HG03520 (cell line): ENCODE data around the gene VASP.

ENCODE experiments used
- ATAC-seq: cut with Tn5 transposase; IDR thresholded peaks from one replicate; pipeline ENCODE4 v1.9.1; 2021; ENCODE audit warnings: mild to moderate bottlenecking, moderate library complexity; ENCODE audit not compliant: unreplicated experiment

VASP gene

GRCh38 chr19:45506989-45507871 lies at the start of gene VASP:
Gene VASP, plus strand, starts transcription at chr19:45507479. Its CDS starts 293 bp downstream, at chr19:45507772.
- no peak for ATAC-seq

DNA sequence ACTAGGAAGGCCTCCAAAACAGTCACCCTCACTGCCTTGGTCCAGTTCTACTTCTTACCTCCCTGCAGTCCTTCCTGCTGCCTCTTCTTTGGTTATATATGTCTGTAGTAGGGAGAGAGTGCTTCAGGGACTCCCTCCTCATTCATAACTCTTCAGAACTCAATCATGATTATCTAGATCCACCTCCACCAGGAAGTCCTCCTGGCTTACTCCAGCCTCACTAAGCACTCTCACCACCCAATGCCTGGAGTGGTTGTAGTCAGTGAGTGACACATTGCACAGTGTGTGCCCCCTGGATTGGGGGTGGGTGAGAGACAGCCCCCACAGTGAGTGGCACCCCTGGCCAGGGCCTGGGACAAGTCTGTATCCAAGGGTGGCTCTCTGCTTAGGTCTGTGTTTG lies 49.5 kb upstream of the VASP start:
- no peak for ATAC-seq

DNA sequence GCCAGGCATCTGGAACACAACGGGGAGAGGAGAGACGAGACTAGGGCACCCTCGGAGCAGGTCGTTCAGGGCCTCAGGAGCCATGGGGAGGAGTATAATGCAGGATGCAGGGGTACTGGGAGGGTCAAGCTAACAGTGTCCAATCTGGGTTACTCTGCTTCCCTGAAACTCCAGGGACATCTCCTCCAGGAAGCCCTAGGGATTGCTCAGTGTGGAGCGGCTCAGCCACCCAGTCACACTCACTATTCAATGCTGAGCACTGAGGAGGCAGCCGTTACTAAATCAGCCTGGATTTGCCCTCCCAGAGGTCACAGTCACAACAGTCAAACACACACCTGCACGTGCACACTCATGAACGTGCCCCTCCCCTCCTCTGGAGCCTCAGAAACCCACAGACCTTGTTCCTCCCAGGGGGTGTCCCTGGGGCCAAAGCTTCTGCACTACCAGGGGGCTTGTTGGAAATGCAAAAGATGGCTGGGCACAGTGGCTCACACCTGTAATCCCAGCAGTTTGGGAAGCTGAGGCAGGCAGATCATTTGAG lies 46.4 kb upstream of the VASP start:
- no peak for ATAC-seq

GRCh38 chr19:45462174-45462573 lies 45.1 kb upstream of the VASP start:
- ATAC-seq: no peak

DNA sequence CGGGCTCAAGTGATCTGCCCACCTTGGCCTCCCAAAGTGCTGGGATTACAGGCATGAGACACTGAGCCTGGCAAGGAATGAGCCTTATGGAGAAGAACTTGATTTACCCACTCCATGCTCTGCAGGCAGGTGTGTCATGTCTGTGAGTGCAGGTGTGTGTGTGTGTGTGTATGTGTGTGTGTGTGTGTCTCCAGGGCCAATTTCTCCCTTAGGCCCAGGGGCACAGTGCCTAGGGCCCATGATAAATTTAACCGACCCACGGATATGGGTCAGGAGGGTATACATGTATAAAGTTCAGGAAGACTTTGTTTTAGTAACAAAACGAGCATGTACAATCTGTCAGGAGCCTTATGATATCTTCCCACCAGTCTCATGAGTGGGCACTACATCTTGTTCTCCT lies 44.0 kb upstream of the VASP start:
- no peak for ATAC-seq

- ATAC-seq: no peak
These were observed 43.0 kb upstream of the VASP start for GRCh38 chr19:45464274-45464673.

- no peak for ATAC-seq
These were observed 42.3 kb upstream of the VASP start for GRCh38 chr19:45464852-45465441.

DNA sequence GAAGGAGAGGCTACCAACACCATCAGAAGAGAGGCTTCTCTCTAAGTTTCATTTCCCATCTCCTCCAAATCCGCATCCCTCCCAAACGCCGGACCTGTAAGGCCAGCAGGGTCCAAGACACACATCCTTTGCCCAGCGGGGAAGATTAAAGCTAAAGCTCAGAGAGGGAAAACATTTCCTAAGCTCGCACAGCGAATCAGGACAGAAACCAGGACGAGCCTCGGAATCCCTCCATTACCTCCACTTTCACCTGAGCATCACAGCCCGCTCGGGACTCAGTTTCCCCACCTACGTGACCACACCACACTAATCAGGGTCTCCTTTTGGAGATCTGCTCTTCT lies 40.2 kb upstream of the VASP start:
- ATAC-seq: no peak

GRCh38 chr19:45467456-45468158 lies 39.7 kb upstream of the VASP start, which contains the start of gene FOSB:
Gene FOSB, plus strand, starts transcription at chr19:45467996. Its CDS starts 591 bp downstream, at chr19:45468587.
- ATAC-seq: no peak

- no peak for ATAC-seq
These were observed 39.1 kb upstream of the VASP start for GRCh38 chr19:45468159-45468651.

- no peak for ATAC-seq
These were observed 38.5 kb upstream of the VASP start for GRCh38 chr19:45468803-45469131.

DNA sequence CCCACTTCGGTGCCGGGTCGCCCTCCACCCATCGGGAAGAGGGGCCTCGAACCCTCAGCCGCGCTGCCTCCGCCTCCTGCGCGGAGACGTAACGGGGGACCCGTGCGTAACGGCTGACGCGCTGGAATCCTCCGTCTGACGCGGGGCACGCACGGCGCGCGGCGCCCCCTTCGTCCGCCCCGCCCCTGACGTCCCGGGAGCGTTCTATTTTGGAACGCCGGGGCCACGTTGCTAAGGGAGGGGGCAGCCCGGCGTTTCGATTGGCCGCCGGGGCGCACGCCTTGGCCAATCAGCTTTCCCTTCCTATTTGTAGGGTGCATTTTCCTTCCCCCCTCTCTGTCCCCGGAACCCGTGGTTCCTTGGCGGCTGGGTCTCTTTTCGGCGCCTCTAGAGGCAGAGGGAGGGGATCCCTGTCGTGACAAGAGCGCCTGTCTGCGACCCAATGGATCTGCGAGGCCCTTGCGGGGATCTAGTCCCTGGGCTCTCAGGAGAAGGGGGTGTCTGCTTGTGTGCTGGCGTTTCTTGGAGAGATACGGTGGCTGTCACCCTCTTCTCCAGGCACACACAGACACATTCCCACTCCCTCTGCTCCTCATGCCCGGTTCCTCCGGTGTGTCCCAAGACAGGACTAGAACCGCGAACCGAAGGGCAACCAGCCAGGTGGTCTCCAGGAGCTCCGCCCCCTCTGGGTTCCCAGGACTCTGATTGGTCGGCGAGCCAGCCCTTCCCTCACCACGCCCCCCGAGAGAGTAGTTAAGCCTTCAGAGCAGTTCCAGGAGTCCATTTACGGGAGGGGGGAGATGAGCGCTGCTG lies 37.9 kb upstream of the VASP start:
- peak; percentile 48 for ATAC-seq

DNA sequence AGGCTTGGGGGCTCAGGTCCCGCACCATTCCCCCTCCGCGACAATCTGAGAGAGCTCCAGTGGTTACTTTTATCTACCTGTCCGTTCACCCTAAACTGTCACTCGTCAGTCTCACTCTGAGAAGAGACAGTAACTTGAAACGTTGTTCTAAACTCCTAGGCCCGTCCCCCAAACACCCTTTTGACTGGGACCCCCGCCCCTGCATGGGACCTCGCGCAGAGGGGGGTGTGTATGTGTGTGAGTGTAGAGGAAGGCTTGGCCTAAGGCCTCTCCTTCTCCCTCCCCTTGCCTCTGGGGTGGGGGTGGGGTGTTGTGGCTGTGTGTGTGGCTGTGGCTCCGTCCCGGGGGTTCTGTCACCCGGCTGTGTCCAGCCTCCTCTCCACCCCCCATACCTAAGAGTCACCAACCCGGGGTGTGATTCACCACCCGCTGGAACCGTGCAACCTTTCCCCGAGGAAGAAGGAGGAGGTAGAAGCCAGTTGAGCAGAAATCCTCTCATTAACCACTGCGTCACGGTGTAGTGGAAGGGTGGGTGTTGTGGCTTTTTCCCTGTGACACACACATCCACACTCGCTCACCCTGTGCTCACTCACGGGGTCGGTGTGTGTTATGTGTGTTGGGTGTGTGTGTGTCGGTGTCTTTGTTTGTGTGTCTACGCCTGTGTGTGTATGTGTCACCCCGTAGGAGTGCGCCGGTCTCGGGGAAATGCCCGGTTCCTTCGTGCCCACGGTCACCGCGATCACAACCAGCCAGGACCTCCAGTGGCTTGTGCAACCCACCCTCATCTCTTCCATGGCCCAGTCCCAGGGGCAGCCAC lies 37.1 kb upstream of the VASP start:
- ATAC-seq: no peak

GRCh38 chr19:45470762-45471081 lies 36.6 kb upstream of the VASP start:
- no peak for ATAC-seq

- ATAC-seq: no peak
These were observed 36.0 kb upstream of the VASP start for GRCh38 chr19:45471111-45471930.

DNA sequence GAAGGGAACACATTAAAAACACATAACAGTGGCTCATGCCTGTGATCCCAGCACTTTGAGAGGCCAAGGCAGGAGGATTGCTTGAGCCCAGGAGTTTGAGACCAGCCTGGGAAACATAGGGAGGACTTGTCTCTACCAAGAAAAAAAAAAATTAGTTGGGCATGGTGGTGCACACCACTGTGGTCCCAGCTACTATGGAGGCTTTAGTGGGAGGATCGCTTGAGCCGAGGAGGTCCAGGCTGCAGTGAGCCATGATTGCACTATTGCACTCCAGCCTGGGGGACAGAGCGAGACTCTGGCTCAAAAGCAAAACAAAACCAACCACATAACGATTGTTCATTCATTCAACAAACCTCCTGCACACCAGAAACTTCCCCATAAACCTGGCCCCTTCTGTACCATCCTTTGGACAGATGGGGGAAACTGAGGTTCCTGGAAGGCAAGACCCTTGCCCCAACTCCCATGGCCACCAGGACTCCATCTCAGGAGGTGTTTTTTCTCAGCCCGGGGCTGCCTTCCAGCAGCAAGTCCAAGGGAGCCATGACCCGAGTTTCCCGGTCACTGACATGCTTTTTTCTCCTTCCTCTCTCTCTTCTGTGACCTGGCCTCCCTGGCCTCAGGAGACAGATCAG lies 35.2 kb upstream of the VASP start:
- no peak for ATAC-seq

DNA sequence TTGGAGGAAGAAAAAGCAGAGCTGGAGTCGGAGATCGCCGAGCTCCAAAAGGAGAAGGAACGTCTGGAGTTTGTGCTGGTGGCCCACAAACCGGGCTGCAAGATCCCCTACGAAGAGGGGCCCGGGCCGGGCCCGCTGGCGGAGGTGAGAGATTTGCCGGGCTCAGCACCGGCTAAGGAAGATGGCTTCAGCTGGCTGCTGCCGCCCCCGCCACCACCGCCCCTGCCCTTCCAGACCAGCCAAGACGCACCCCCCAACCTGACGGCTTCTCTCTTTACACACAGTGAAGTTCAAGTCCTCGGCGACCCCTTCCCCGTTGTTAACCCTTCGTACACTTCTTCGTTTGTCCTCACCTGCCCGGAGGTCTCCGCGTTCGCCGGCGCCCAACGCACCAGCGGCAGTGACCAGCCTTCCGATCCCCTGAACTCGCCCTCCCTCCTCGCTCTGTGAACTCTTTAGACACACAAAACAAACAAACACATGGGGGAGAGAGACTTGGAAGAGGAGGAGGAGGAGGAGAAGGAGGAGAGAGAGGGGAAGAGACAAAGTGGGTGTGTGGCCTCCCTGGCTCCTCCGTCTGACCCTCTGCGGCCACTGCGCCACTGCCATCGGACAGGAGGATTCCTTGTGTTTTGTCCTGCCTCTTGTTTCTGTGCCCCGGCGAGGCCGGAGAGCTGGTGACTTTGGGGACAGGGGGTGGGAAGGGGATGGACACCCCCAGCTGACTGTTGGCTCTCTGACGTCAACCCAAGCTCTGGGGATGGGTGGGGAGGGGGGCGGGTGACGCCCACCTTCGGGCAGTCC lies 34.5 kb upstream of the VASP start:
- ATAC-seq: no peak

- ATAC-seq: no peak
These were observed 34.0 kb upstream of the VASP start for GRCh38 chr19:45473367-45473681.
